Measurements from ENCODE around the gene VSIG2. TPM values are rescaled to one million over a fixed set of nuclear protein-coding genes. Genes with fewer than 3 reads are reported as not detected.

VSIG2 gene
- total and polyA plus RNA-seq, 3 experiments from 2014 or later = 0.24 to 0.40 TPM; not detected in 1

DNA sequence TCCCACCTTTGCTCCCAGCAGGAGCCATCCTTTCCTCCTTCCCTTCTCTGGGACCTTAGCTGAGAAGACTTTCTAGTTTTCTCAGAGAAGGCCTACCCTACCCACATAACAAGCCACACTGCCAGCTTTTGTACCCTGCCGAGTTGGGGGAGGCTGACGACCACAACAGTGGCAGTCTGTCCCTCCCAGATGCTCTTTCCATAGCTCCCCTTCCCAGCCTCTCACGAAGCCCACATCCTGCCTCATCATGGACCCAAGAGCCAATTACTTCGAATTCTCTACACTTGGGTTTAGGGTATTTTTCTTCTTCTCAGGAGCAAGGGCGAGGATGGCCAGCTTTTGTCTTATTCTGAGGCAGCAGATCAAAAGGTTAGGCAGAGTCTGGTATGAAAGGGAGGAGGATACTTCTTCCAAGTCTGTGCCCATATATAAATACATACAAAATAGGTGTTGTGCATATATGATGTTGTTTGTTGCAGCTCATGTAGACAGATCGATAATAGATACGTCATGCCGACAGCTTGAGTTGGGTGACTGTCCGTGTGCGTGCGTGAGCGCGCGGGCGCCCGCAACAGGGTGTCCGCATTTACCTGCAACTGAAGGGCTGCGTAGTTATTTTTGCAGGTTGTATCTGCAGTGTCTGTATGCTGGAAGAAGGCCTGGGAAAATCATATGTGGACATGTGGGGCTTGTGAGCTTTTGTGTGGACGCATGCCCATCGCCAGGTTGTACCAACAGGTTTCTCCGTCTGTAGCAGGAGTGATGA is 13.2 kb downstream of the VSIG2 start:
- H3K27ac Mint-ChIP-seq = peak overlapping the region in 1 of 8 donors; percentile 95

GRCh38 chr11:124737638-124738305 is 14.3 kb downstream of the VSIG2 start:
- no peaks in the 10 kb centered on the region for H3K27me3 ChIP-seq (ENCODE audit: insufficient read depth, low read length, poor library complexity, severe bottlenecking)
- POLR2A ChIA-PET = no interaction called here
- H3K36me3 Mint-ChIP-seq = no peaks in the 10 kb centered on the region
- no peaks in the 10 kb centered on the region for H3K9me3 ChIP-seq (ENCODE audit: low read length)
- peaks cover 17 to 20% (median 19%) of the 10 kb centered on the region in 3 donors for H3K4me1 Mint-ChIP-seq
- no peaks in the 10 kb centered on the region for H3K9me3 Mint-ChIP-seq
- peaks cover 17% of the 10 kb centered on the region for H3K4me1 ChIP-seq (ENCODE audit: insufficient read depth, low read length)
- peaks cover 19 to 28% of the 10 kb centered on the region in 2 donors for H3K27me3 Mint-ChIP-seq
- H3K4me3 ChIP-seq (ENCODE audit: low read length) = no peak overlapping the region
- no peaks in the 10 kb centered on the region for H3K36me3 ChIP-seq (ENCODE audit: insufficient read depth, low read length)
- H3K4me3 Mint-ChIP-seq = peak overlapping the region in 2 of 7 donors; percentile 52 to 78
- CTCF ChIA-PET = interaction anchor here (1.0 to 5.3 kb wide), 2 partner anchors 26 kb away, joined by 5 to 30 read pairs; partner anchors contain the start of gene ESAM
- no peak overlapping the region for H3K27ac ChIP-seq (ENCODE audit: low read depth, low read length)
- H3K27ac Mint-ChIP-seq = peak overlapping the region in 1 of 8 donors; percentile 7
- no peak for DNase-seq

More for the DNA sequence above, 13.2 kb downstream of the VSIG2 start:
- no peak for DNase-seq
- H3K9me3 ChIP-seq (ENCODE audit: low read length) = no peaks in the 10 kb centered on the region
- ChIA-PET CTCF (interaction anchor here (1.0 to 5.3 kb wide), 2 partner anchors 14 to 25 kb away, joined by 3 to 30 read pairs; partner anchors contain the start of gene ESAM), POLR2A (no interaction called here)
- Mint-ChIP-seq H3K36me3 (no peaks in the 10 kb centered on the region), H3K27me3 (peaks cover 19 to 28% of the 10 kb centered on the region in 2 donors), H3K4me1 (peaks cover 17 to 20% (median 19%) of the 10 kb centered on the region in 3 donors), H3K9me3 (no peaks in the 10 kb centered on the region), H3K4me3 (peak overlapping the region; percentile 80 to 94 (median 84))
- no peak overlapping the region for H3K27ac ChIP-seq (ENCODE audit: low read depth, low read length)
- H3K4me3 ChIP-seq (ENCODE audit: low read length) = peak overlapping the region; percentile 79
- no peaks in the 10 kb centered on the region for H3K36me3 ChIP-seq (ENCODE audit: insufficient read depth, low read length)
- no peaks in the 10 kb centered on the region for H3K27me3 ChIP-seq (ENCODE audit: insufficient read depth, low read length, poor library complexity, severe bottlenecking)
- peaks cover 17% of the 10 kb centered on the region for H3K4me1 ChIP-seq (ENCODE audit: insufficient read depth, low read length)

DNA sequence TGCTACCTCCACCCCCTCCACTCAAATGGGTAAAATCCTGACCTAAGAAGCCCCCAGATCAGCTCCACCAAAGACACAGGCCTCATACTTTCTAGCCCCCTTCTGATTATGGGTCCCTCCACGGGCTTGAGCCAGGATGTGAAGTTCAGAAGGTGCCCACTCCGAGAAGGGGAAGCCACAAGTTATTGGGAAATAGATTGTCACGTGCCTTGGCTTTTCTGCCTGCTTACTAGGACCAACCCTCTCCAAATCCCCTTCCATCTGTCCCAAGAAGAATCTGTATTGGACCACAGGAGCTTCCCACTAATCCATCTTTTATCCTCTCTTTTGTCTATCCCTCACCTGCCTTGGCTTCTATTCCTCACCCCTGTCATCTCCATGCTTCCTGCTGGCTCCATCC is 15.3 kb downstream of the VSIG2 start:
- Mint-ChIP-seq H3K4me3 (peak overlapping the region in 1 of 7 donors; percentile 17), H3K27me3 (peaks cover 15 to 19% of the 10 kb centered on the region in 2 donors), H3K9me3 (no peaks in the 10 kb centered on the region), H3K4me1 (peaks cover 17 to 20% (median 19%) of the 10 kb centered on the region in 3 donors), H3K36me3 (no peaks in the 10 kb centered on the region), H3K27ac (no peak overlapping the region)
- no peak overlapping the region for H3K4me3 ChIP-seq (ENCODE audit: low read length)
- POLR2A ChIA-PET = no interaction called here
- no peaks in the 10 kb centered on the region for H3K36me3 ChIP-seq (ENCODE audit: insufficient read depth, low read length)
- DNase-seq = no peak
- CTCF ChIA-PET = interaction anchor here (1.0 kb wide), 2 partner anchors 10 to 27 kb away, joined by 3 to 5 read pairs; no protein-coding TSS in a partner anchor
- H3K27ac ChIP-seq (ENCODE audit: low read depth, low read length) = no peak overlapping the region
- peaks cover 17% of the 10 kb centered on the region for H3K4me1 ChIP-seq (ENCODE audit: insufficient read depth, low read length)
- H3K27me3 ChIP-seq (ENCODE audit: insufficient read depth, low read length, poor library complexity, severe bottlenecking) = no peaks in the 10 kb centered on the region
- H3K9me3 ChIP-seq (ENCODE audit: low read length) = no peaks in the 10 kb centered on the region

- Histone ChIP-seq H3K9me3 (ENCODE audit: low read length) (no peaks in the 10 kb centered on the region), H3K27ac (ENCODE audit: low read depth, low read length) (no peak overlapping the region), H3K4me1 (ENCODE audit: insufficient read depth, low read length) (no peaks in the 10 kb centered on the region), H3K27me3 (ENCODE audit: insufficient read depth, low read length, poor library complexity, severe bottlenecking) (no peaks in the 10 kb centered on the region), H3K4me3 (ENCODE audit: low read length) (no peak overlapping the region), H3K36me3 (ENCODE audit: insufficient read depth, low read length) (no peaks in the 10 kb centered on the region)
- Mint-ChIP-seq H3K9me3 (no peaks in the 10 kb centered on the region), H3K27ac (no peak overlapping the region), H3K27me3 (peaks cover 6 to 7% of the 10 kb centered on the region in 2 donors), H3K36me3 (no peaks in the 10 kb centered on the region), H3K4me1 (no peaks in the 10 kb centered on the region), H3K4me3 (no peak overlapping the region)
- no peak for DNase-seq
- ChIA-PET POLR2A (no interaction called here), CTCF (no interaction called here)
These were observed 19.8 kb downstream of the VSIG2 start for GRCh38 chr11:124732230-124732629.

- Mint-ChIP-seq H3K4me1 (peaks cover 0 to 3% (median 0%) of the 10 kb centered on the region in 3 donors), H3K36me3 (peaks cover 0 to 2% (median 0%) of the 10 kb centered on the region in 3 donors), H3K27ac (no peak overlapping the region), H3K9me3 (no peaks in the 10 kb centered on the region), H3K27me3 (peaks cover 17 to 26% of the 10 kb centered on the region in 2 donors), H3K4me3 (no peak overlapping the region)
- no peaks in the 10 kb centered on the region for H3K4me1 ChIP-seq (ENCODE audit: insufficient read depth, low read length)
- no peak overlapping the region for H3K4me3 ChIP-seq (ENCODE audit: low read length)
- POLR2A ChIA-PET = no interaction called here
- H3K36me3 ChIP-seq (ENCODE audit: insufficient read depth, low read length) = no peaks in the 10 kb centered on the region
- peaks cover 3% of the 10 kb centered on the region for H3K27me3 ChIP-seq (ENCODE audit: insufficient read depth, low read length, poor library complexity, severe bottlenecking)
- H3K9me3 ChIP-seq (ENCODE audit: low read length) = no peaks in the 10 kb centered on the region
- no peak overlapping the region for H3K27ac ChIP-seq (ENCODE audit: low read depth, low read length)
- DNase-seq = no peak
- CTCF ChIA-PET = interaction anchor here (1.3 to 2.4 kb wide), 2 partner anchors 34 to 106 kb away, joined by 4 to 8 read pairs; no protein-coding TSS in a partner anchor
These were observed 22.5 kb downstream of the VSIG2 start for GRCh38 chr11:124729571-124729970.

DNA sequence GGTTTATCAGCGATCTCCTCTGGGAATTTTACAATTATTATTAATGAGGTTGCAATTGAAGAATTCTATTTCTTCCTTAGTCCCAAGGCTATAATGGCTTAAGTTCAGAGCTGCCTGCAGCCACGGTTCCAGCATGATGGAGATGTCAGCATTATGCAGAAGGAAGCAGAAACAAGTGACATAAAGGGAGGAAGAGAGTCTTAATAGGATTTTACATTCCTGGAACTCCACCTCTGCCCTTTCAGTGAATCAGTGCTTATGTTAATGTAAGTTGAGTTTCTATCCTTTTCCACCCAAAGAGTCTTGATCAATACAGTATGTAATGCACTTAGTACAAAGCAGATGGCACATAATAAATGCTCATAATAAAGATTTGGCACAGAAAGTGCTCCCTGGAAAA is 23.9 kb downstream of the VSIG2 start:
- CTCF ChIA-PET = no interaction called here
- peaks cover 0 to 2% (median 0%) of the 10 kb centered on the region in 3 donors for H3K36me3 Mint-ChIP-seq
- no peaks in the 10 kb centered on the region for H3K9me3 ChIP-seq (ENCODE audit: low read length)

DNA sequence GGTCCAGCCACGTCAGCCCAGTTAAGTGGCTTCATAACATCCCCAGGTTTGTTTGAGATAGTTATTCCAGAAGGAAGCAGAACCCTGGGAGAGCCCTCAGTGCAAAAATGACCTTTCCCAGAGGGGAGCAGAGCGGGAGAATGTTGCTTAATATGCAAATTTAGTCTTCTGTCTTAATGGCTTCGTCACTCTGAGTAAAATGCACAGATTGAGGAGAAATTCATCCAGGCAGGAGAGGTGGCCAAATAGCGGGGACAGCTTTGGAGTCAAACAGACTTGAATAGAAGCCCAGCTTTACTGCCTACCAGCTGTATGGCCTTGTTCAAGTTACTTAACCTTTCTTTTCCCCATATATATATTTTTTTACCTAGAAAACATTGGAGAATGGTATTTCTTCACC is 24.6 kb downstream of the VSIG2 start:
- H3K4me1 Mint-ChIP-seq = peaks cover 0 to 3% (median 0%) of the 10 kb centered on the region in 3 donors

More for the DNA sequence above, 23.9 kb downstream of the VSIG2 start:
- H3K27me3 Mint-ChIP-seq = peaks cover 25 to 39% of the 10 kb centered on the region in 2 donors
- Histone ChIP-seq H3K4me1 (ENCODE audit: insufficient read depth, low read length) (no peaks in the 10 kb centered on the region), H3K4me3 (ENCODE audit: low read length) (no peak overlapping the region), H3K27ac (ENCODE audit: low read depth, low read length) (no peak overlapping the region), H3K27me3 (ENCODE audit: insufficient read depth, low read length, poor library complexity, severe bottlenecking) (peaks cover 3% of the 10 kb centered on the region), H3K36me3 (ENCODE audit: insufficient read depth, low read length) (no peaks in the 10 kb centered on the region)
- no peak for DNase-seq
- peaks cover 0 to 3% (median 0%) of the 10 kb centered on the region in 3 donors for H3K4me1 Mint-ChIP-seq
- H3K4me3 Mint-ChIP-seq = no peak overlapping the region
- POLR2A ChIA-PET = no interaction called here
- H3K9me3 Mint-ChIP-seq = no peaks in the 10 kb centered on the region
- no peak overlapping the region for H3K27ac Mint-ChIP-seq

DNA sequence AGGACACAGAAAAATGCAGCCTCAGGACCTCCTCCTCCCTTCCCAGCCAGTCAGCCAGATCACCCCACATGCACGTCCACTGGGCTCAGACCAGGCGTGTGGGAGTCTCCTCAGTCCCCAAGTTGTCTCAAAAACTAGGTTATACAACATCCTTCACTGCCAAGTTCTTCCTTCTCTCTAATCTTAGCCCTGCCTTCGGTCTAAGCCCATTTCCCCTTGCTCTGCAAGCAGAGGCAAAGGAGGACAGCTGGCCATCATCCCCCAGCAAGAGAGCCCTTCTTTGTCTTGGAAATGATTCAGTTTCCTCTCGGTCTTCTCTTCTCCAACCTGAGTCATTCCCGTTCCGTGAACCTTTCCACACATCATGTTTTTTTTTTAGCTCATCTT is 26.3 kb downstream of the VSIG2 start:
- Histone ChIP-seq H3K9me3 (ENCODE audit: low read length) (no peaks in the 10 kb centered on the region), H3K27me3 (ENCODE audit: insufficient read depth, low read length, poor library complexity, severe bottlenecking) (peaks cover 3% of the 10 kb centered on the region), H3K27ac (ENCODE audit: low read depth, low read length) (no peak overlapping the region), H3K4me1 (ENCODE audit: insufficient read depth, low read length) (no peaks in the 10 kb centered on the region), H3K4me3 (ENCODE audit: low read length) (no peak overlapping the region), H3K36me3 (ENCODE audit: insufficient read depth, low read length) (no peaks in the 10 kb centered on the region)
- CTCF ChIA-PET = no interaction called here
- H3K36me3 Mint-ChIP-seq = peaks cover 0 to 2% (median 0%) of the 10 kb centered on the region in 3 donors
- H3K4me3 Mint-ChIP-seq = no peak overlapping the region
- no peaks in the 10 kb centered on the region for H3K9me3 Mint-ChIP-seq
- POLR2A ChIA-PET = no interaction called here
- peaks cover 31 to 53% of the 10 kb centered on the region in 2 donors for H3K27me3 Mint-ChIP-seq
- DNase-seq = no peak
- H3K27ac Mint-ChIP-seq = peak overlapping the region in 1 of 8 donors; percentile 1
- H3K4me1 Mint-ChIP-seq = peaks cover 0 to 7% (median 4%) of the 10 kb centered on the region in 3 donors

More for the DNA sequence above, 24.6 kb downstream of the VSIG2 start:
- no peak overlapping the region for H3K4me3 ChIP-seq (ENCODE audit: low read length)
- POLR2A ChIA-PET = no interaction called here
- H3K9me3 Mint-ChIP-seq = no peaks in the 10 kb centered on the region
- no peak overlapping the region for H3K4me3 Mint-ChIP-seq
- H3K9me3 ChIP-seq (ENCODE audit: low read length) = no peaks in the 10 kb centered on the region
- H3K36me3 ChIP-seq (ENCODE audit: insufficient read depth, low read length) = no peaks in the 10 kb centered on the region
- H3K36me3 Mint-ChIP-seq = peaks cover 0 to 2% (median 0%) of the 10 kb centered on the region in 3 donors
- no peak overlapping the region for H3K27ac Mint-ChIP-seq
- peaks cover 31 to 44% of the 10 kb centered on the region in 2 donors for H3K27me3 Mint-ChIP-seq
- no peak overlapping the region for H3K27ac ChIP-seq (ENCODE audit: low read depth, low read length)
- CTCF ChIA-PET = no interaction called here
- no peaks in the 10 kb centered on the region for H3K4me1 ChIP-seq (ENCODE audit: insufficient read depth, low read length)
- peaks cover 3% of the 10 kb centered on the region for H3K27me3 ChIP-seq (ENCODE audit: insufficient read depth, low read length, poor library complexity, severe bottlenecking)
- no peak for DNase-seq

All from CD8-positive, alpha-beta memory T cell (primary cell).